ENCODE data around the gene SUGCT.
"Not testable (repeated sequence)": the region's sequence is repeated elsewhere in the genome, so short reads cannot be mapped to it uniquely, and the experiment has no call there.

SUGCT gene

GRCh38 chr7:40134428-40135316 lies at the start of gene SUGCT, which contains the start of gene MPLKIP:
SUGCT (plus strand) TSS chr7:40135005.
MPLKIP (minus strand) TSS chr7:40134622; CDS start chr7:40134567, 55 bp downstream.
- peak; percentile 71 to 72 for DNase-seq (ENCODE audit: low read depth in 2 of 2)

GRCh38 chr7:40092182-40092581 lies 42.6 kb upstream of the SUGCT start:
- no peak for DNase-seq (ENCODE audit: low read depth in 2 of 2)

- no peak for DNase-seq (ENCODE audit: low read depth in 2 of 2)
Observed at GRCh38 chr7:40093631-40094350, 41.0 kb upstream of the SUGCT start.

GRCh38 chr7:40095230-40095629 lies 39.6 kb upstream of the SUGCT start:
- no peak for DNase-seq (ENCODE audit: low read depth in 2 of 2)

- DNase-seq (ENCODE audit: low read depth in 2 of 2) = no peak
Observed at GRCh38 chr7:40095695-40096327, 39.0 kb upstream of the SUGCT start.

GRCh38 chr7:40097728-40098127 lies 37.1 kb upstream of the SUGCT start:
- no peak for DNase-seq (ENCODE audit: low read depth in 2 of 2)

- DNase-seq (ENCODE audit: low read depth in 2 of 2) = no peak
Observed at GRCh38 chr7:40098810-40099209, 36.0 kb upstream of the SUGCT start.

GRCh38 chr7:40099837-40100236 lies 35.0 kb upstream of the SUGCT start:
- DNase-seq (ENCODE audit: low read depth in 2 of 2) = no peak

GRCh38 chr7:40101201-40101600 lies 33.6 kb upstream of the SUGCT start:
- DNase-seq (ENCODE audit: low read depth in 2 of 2) = no peak

GRCh38 chr7:40102897-40103296 lies 31.9 kb upstream of the SUGCT start:
- DNase-seq (ENCODE audit: low read depth in 2 of 2) = no peak

- no peak for DNase-seq (ENCODE audit: low read depth in 2 of 2)
Observed at GRCh38 chr7:40105879-40106473, 28.8 kb upstream of the SUGCT start.

GRCh38 chr7:40115936-40116335 lies 18.9 kb upstream of the SUGCT start:
- no peak for DNase-seq (ENCODE audit: low read depth in 2 of 2)

GRCh38 chr7:40117199-40117598 lies 17.6 kb upstream of the SUGCT start:
- not testable (repeated sequence) for DNase-seq (ENCODE audit: low read depth in 2 of 2)

- DNase-seq (ENCODE audit: low read depth in 2 of 2) = not testable (repeated sequence)
Observed at GRCh38 chr7:40118201-40118600, 16.6 kb upstream of the SUGCT start.

- no peak for DNase-seq (ENCODE audit: low read depth in 2 of 2)
Observed at GRCh38 chr7:40120020-40120419, 14.8 kb upstream of the SUGCT start.

- DNase-seq (ENCODE audit: low read depth in 2 of 2) = not testable (repeated sequence)
Observed at GRCh38 chr7:40122100-40122939, 12.5 kb upstream of the SUGCT start.

- DNase-seq (ENCODE audit: low read depth in 2 of 2) = no peak
Observed at GRCh38 chr7:40122940-40123254, 11.9 kb upstream of the SUGCT start.

- DNase-seq (ENCODE audit: low read depth in 2 of 2) = no peak
Observed at GRCh38 chr7:40133561-40134427, 1.0 kb upstream of the SUGCT start.

- DNase-seq (ENCODE audit: low read depth in 2 of 2) = no peak
Observed at GRCh38 chr7:40135317-40135610, 459 bp downstream of the SUGCT start.

- DNase-seq (ENCODE audit: low read depth in 2 of 2) = no peak
Observed at GRCh38 chr7:40137563-40137962, 2.8 kb downstream of the SUGCT start.
